GM12875 (cell line): ENCODE measurements around the gene ISLR.

Source experiments
- H3K4me3 ChIP-seq: one replicate; pipeline ENCODE4 v1.5.1; 2011; ENCODE audit warnings: low read depth, low read length, control low read depth
- CTCF ChIP-seq: IDR thresholded peaks from 2 replicates; pipeline ENCODE4 v1.5.1; 2011; ENCODE audit warnings: low read depth, mild to moderate bottlenecking, control low read depth, inconsistent platforms, low read length, moderate library complexity, borderline replicate concordance; ENCODE audit not compliant: insufficient read depth

Gene ISLR

DNA sequence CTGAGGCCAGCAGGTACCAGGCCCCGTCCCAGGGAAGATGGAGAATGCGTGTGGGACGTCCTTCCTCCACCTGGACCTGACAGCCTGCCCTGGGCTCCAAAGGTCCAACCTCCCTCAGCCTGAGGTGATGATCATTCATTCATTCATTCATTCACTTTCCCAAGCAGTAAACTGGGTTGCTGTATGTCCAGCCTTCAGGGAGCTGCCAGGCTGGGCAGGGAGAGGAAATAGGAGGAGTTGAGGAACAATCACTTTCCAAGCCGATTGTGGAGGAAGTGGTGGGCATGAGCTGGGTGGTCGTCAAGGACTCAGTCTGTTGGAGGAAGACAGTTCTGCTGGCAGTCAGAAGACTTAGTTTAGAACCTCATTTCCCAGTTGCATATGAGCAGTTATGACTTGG lies 52.4 kb downstream of the ISLR start:
- H3K4me3 ChIP-seq = no peak overlapping the region
- TF ChIP-seq CTCF = no peak
